ENCODE data around the gene MAP3K21. TPM values are rescaled to one million over a fixed set of nuclear protein-coding genes. Genes with fewer than 3 reads are reported as not detected.

MAP3K21 gene
- total and polyA plus RNA-seq, 2 of the 8 experiments (the other 6 are each of a cell fraction or from before 2014, with no cell fraction given): 21.2 to 21.8 TPM

- no peak for TF ChIP-seq RAD21 (IDR thresholded peaks at IDR 0.05 in 1 of 2, conservative IDR thresholded peaks at IDR 0.05 in 1 of 2; ENCODE audit: low read depth in 2 of 2, low read length in 2 of 2)
- no peak for TF ChIP-seq RFX5 (IDR thresholded peaks at IDR 0.05; ENCODE audit: borderline replicate concordance, low read depth, low read length)
- no peak for TF ChIP-seq TEAD4 (IDR thresholded peaks at IDR 0.05; ENCODE audit: low read depth, low read length)
- TF ChIP-seq PHF8 (conservative IDR thresholded peaks at IDR 0.05; ENCODE audit: low read depth, low read length): no peak
Measured at GRCh38 chr1:233409540-233409939, 82.0 kb downstream of the MAP3K21 start (continued).

Data from H1 (cell line).